ENCODE results near the gene MYCBPAP.
"Not testable (repeated sequence)": the region's sequence is repeated elsewhere in the genome, so short reads cannot be mapped to it uniquely, and the experiment has no call there.

Gene MYCBPAP

DNA sequence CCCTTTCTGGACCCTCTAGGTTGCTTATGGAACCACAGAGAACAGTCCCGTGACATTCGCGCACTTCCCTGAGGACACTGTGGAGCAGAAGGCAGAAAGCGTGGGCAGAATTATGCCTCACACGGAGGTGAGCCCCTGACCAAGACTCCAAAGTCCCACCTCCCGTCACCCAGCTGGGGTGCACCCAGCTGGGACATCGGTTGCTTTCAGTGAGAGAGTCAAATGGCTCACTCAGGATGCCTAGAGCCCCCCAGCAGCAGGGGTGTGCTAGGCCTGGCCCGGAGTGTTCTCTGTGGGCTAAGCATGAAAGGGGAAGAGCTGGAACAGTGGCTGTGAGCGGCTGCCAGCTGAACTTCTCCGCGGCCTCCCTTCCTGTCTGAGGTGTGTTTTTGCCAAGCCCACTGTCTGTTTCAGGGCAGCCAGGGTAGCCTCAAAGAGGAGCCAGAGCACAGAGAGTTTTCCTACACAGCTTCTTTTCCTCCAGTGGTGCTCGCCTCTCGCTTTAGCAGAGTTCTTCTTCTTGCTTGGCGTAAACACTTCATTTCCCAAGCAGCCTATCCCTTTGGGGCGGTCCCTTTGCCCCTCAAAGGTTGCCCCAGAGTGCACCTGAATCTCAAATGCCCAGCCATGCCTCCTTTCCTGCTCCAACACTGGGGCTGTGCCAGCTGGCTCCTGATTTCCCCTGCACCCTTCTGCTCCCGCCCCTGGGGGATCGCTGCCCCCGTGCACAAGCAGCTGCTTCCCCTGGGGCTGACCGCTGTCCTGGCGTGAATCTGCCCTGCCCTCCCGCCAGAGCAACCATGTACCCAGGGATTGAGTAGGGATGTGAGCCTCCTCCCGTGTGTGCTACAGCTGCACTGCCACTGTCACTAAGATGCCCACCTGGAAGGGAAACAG is 37.0 kb upstream of the MYCBPAP start:
- peak; percentile 17 for DNase-seq

DNA sequence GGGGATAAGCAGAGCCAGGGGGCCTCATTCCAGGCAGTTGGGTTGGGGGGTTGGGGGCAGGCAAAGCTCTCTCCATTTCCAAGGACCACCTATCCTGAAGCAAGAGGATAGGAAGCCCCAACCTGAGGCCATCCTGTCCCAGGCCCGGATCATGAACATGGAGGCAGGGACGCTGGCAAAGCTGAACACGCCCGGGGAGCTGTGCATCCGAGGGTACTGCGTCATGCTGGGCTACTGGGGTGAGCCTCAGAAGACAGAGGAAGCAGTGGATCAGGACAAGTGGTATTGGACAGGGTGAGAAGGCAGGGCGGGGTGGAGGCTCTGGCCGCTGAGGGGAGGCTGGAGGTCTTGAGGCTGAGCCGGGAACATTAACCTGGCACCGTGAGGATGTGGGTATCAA is 36.0 kb upstream of the MYCBPAP start:
- DNase-seq, result no peak

DNA sequence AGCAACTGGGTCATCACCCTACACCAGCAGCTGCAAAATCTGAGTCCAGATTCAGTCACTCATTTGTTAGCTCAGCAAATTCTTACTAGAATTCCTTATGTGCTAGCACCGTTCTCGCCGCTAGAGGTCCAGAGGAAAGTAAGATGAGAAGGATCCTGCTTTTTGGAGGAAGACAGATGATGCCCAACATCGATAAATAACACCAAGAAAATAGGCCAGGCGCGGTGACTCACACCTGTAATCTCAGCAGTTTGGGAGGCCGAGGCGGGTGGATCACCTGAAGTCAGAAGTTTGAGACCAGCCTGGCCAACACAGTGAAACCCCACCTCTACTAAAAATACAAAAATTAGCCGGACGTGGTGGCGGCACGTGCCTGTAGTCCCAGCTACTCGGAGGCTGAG is 35.5 kb upstream of the MYCBPAP start:
- not testable (repeated sequence) for DNase-seq

DNA sequence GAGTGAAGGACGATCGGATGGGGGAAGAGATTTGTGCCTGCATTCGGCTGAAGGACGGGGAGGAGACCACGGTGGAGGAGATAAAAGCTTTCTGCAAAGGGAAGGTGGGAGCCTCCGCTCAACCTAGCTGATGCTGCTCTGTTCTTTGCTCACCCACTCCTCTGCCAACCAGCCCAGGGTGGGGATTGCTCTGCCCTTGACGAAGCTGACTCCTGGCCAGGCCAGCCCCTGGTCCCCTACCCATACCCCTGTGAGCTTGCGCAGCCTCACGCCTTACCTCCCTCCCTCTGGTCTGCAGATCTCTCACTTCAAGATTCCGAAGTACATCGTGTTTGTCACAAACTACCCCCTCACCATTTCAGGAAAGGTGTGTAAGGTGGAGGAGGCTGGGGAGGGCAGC is 34.3 kb upstream of the MYCBPAP start:
- DNase-seq, result no peak

DNA sequence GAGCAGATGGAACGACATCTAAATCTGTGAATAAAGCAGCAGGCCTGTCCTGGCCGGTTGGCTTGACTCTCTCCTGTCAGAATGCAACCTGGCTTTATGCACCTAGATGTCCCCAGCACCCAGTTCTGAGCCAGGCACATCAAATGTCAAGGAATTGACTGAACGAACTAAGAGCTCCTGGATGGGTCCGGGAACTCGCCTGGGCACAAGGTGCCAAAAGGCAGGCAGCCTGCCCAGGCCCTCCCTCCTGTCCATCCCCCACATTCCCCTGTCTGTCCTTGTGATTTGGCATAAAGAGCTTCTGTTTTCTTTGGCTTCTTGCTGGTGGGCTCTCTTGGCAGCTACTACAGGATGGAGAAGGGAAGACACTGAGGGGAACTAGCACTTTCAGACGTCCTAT is 33.7 kb upstream of the MYCBPAP start:
- DNase-seq, result no peak

DNA sequence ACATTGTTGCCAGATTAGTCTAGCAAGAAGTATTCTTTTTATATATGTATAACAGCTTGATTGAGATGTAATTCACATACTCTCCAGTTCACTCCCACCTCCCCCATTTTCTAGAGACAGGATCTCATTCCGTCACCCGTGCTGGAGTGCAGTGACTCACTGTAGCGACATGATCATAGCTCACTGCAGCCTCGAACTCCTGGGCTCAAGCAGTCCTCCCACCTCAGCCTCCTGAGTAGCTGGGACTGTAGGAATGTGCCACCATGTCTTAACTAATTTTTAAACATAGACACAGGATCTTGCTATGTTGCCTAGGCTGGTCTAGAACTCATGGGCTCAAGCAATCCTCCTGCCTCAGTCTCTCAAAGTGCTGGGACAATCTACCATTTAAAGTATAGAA is 32.9 kb upstream of the MYCBPAP start:
- DNase-seq, result no peak

DNA sequence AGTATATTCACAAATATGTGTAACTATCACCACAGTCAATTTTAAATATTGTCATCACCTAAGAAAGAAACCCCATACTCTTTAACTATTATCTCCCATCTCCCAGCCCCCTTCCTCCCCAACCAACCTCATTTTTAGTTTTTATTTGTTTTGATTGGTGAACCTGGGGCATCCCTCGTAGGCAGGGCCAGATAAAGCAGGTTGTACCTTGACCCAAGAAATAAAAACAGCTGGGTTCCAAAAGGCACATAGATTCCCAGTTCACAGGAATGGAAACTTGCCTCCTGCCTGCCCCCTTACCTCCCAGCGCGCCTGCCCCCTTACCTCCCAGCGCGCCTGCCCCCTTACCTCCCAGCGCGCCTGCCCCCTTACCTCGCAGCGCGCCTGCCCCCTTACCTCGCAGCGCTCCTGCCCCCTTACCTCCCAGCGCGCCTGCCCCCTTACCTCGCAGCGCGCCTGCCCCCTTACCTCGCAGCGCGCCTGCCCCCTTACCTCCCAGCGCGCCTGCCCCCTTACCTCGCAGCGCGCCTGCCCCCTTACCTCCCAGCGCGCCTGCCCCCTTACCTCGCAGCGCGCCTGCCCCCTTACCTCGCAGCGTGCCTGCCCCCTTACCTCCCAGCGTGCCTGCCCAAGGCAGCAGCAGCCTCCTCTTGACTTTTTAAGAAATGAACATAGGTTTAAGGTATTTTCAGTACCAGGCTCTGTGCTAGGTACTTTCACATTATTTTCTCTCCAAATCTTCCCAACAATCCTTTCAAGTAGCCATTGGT is 32.3 kb upstream of the MYCBPAP start:
- not testable (repeated sequence) for DNase-seq

DNA sequence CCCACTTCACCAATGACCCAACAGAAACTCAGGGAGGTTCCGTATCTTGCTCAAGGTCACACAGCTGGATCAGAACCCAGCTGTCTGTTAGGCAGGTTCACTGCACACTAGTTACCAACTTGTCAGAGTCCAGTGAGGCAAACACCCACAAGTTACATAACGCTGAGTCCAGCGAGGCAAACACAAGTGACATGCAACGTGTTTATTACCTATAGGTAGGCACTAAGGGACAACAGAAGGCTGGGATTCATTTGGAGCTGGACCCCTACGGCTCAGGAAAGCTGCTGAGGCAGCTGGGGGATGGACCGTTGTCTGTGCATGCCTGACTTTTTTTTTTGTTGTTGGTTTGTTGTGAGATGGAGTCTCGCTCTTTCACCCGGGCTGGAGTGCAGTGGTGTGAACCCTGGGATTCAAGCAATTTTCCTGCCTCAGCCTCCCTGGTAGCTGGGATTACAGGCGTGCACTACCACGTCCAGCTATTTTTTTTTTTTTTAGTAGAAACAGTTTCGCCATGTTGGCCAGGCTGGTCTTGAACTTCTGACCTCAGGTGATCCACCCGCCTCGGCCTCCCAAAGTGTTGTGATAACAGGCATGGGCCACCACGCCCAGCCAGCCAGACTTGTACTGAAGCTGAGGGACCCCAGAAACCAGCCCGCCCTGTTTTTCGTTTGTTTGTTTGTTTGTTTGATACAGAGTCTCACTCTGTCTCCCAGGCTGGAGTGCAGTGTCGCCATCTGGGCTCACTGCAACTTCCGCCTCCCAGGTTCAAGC is 31.5 kb upstream of the MYCBPAP start:
- DNase-seq, result no peak

DNA sequence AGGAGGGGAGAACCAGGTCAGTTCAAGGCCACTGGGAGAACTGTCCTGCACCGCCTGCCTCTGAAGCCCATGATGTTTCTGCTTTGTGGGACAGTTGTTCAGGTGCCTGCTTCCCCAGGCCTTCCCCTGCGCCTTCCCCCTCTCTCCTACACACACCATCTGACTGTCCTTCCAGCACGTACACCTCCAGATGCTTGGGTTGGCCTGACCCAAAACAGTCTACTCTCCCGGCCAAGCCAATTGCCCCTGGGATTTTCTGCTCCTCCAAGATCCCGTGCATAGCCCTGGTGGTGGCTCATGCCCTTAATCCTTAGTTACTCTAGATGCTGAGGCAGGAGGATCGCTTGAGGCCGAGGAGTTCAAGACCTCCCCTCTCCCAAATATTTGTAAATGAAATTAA is 30.3 kb upstream of the MYCBPAP start:
- no peak for DNase-seq

DNA sequence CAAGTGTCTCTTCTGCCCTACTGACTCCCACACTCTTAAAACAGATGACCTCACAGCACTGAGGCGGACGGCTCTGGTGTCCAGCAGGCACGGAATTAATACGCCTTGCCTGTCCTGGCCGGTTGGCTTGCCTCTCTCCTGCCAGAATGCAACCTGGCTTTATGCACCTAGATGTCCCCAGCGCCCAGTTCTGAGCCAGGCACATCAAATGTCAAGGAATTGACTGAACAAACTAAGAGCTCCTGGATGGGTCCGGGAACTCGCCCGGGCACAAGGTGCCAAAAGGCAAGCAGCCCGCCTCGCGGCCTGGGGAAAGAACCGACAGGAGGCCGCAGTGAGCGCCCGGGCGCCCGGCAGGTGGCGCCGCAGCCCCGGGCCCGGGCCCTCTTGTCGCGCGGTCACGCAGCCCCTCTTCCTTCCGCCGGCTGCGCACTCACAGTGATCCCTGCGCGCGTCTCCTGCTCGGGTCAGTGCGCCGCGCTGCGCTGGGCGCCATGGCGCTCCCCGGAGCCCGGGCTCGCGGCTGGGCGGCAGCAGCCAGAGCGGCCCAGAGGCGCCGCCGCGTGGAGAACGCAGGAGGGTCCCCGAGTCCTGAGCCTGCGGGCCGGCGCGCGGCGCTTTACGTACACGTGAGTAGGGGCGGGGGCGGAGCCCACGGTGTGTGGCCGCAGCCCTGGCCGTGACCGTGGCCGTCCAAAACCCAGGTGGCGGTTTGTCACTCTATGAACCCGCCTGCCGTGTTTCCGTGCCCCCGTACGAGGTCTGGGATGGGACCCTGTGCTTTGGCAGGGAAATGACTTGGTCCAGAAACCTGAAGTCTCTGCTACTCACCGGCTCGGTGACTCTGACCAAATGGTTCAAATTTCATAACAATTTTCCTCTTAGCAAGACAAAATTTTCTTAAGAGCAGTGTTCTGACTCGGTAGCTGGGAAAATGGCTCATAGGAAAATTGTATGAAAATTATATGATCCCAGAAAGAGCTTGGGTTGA is 29.6 kb upstream of the MYCBPAP start, which contains the start of gene RSAD1:
Gene RSAD1, plus strand, starts transcription at position 470 of the 991 bp plus-strand sequence. Its CDS starts 25 bp downstream, at position 495.
- peak; percentile 84 for DNase-seq

DNA sequence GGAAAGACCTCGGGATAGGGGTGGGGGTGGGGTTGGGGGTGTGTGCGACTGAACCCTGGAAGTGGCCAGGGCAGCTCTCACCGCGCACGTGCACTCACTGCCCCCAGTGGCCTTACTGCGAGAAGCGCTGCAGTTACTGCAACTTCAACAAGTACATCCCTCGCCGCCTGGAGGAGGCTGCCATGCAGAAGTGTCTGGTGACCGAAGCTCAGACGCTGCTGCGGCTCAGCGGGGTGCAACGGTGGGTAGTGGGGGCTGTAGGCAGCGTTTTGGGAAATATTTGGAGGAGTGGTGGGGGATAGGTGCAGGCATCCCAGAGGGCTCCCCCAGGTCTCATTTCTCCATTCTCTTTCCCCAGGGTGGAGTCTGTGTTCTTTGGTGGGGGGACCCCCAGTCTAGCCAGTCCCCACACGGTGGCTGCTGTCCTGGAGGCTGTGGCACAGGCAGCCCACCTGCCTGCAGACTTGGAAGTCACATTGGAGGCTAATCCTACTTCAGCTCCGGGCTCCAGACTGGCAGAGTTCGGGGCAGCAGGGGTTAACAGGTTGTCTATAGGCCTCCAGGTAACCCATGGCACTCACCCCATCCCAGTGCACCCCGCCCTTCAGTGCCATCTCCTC is 28.6 kb upstream of the MYCBPAP start:
- DNase-seq, result peak; percentile 9

DNA sequence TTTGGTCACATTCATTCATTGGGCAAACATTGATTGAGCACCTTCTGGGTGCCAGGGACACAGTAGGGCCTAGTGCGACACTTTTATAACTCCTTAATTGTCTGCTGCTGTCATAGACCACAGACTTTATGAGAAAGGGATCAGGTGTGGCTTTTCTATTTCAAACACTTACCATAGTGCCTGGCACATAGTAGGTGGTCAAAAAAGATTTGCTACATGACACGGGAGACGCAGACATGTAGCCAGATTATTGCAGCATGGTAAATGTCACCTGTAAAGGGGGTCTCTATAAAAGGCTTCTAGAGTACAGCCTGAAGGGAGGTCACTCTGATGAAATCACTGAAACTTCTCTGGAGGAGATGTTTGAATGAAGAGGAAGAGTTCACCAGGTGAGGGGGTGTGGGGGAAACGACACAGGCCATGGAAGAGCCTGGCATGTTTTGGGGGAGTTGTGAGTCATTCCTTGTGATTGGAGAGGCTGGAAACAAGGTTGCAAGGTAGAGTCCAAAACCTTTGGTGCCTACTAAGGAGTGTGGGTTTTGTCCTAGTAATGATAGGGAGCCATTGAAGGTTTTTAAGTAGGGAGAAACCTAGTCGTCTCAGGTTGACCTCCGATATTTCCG is 28.0 kb upstream of the MYCBPAP start:
- no peak for DNase-seq

DNA sequence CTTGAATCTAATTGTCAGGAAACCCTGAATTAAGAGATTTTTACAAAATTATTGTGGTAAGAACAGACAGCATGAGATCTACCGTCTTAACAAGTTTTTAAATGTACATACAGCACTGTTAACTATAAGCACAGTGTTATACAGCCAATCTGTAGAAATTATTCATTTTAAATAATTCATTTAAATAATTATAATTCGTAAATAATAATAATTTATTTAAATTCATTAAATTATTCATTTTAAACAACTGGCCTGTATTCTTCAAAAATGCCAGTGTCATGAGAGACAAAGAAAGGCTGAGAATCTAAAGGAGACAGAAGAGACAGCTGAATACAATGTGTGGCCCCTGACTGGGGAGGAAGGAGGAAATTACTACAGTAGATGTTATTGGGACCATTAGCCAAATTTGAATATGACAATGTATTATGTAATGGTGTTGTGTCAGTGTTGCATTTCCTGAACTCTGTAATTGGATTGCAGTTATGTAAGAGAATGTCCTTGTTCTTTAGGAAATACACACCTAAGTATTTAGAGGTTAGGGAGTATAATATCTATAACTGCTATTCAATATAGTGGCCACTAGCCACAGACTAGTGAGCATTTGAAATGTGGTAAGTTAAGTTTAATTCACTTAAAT is 27.3 kb upstream of the MYCBPAP start:
- no peak for DNase-seq

DNA sequence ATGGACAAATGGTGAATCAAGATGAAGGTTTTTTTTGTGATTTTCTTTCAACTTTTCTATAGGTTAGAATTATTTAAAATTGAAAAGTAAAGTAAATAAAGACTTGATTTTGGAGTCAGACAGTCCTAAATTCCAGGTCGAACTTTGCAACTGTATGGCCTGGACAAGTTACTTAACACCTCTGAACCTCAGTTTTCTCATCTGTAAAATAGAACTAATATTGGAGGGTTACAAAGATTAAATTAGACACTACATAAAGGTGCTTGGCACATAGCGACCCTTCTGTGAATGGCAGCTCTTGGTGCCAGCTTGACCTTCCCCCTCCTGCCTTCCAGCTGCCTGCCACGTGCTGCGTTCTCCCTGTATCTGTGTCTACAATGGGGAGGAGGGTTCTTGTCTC is 26.6 kb upstream of the MYCBPAP start:
- DNase-seq, result no peak

DNA sequence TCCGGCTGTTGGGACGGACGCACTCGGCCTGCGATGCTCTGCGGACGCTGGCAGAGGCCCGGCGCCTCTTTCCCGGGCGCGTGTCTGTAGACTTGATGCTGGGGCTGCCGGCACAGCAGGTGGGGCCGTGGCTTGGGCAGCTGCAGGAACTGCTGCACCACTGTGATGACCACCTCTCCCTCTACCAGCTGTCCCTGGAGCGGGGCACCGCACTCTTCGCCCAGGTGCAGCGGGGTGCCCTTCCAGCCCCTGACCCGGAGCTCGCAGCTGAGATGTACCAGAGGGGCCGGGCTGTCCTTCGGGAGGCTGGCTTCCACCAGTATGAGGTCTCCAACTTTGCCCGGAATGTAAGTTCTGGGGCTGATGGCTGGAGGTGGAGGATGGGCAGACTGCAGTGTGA is 26.1 kb upstream of the MYCBPAP start:
- no peak for DNase-seq

DNA sequence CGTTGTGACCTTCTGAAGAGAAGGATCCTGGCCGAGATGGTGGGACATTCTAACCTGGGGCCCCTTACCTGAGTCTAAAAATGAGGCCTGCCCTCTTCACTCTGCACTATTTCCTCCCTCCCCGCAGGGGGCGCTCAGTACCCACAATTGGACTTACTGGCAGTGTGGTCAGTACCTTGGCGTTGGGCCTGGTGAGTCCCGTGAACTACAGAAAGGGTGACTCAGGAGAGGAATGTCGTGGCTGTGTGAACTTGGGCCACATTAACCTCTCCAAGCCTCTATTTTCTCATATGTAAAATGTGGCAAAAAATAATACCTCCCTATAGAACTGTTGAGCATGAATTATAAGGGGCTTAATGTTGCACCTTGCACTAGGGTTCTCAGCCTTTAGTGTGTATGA is 25.7 kb upstream of the MYCBPAP start:
- peak; percentile 93 for DNase-seq

DNA sequence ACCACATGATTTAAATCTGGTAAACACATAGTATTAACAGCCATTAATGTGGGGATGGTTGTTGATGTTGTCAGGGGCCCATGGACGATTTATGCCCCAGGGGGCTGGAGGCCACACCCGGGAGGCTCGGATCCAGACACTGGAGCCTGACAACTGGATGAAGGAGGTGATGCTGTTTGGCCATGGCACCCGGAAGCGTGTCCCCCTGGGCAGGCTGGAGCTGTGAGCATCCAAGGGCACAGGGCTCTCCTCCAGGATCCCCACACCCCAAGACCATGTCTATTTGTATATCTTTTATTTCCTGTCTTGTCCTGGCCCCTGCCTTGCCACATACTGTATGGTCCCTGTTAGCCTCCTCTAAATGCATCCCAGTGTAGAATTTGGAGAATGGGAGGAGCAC is 25.0 kb upstream of the MYCBPAP start:
- no peak for DNase-seq

DNA sequence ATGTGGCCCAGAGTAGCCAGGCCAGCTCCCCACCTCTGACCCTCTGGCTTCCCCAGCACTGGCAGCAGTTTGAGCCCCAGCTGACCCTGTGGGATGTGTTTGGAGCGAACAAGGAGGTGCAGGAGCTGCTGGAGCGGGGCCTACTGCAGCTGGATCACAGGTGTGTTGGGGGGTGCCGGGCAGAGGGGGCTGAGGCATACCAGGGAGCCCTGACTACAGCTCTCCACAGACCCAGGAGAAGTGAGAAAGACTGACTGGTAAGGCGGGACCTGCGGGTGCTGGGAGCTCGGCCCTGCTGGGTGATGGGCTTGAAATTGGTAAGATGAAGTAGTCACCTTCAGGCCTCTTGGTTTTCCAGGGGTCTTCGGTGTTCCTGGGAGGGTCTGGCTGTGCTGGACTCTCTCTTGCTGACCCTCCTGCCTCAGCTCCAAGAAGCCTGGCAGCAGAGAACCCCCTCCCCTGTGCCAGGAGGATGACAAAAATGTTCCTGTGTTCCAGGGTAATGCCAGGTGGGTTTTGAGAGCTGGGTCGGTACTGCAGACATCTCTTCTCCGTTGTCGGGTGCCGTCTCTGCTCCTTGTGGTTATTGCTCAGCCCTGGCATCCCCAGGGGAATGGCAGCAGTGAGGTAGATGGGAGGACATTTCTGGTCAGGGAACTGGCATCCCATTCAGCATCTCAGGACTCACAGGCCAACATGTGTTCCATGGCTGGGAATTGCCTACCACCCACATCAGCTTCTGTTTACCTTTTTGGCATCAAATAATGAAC is 23.7 kb upstream of the MYCBPAP start:
- no peak for DNase-seq

DNA sequence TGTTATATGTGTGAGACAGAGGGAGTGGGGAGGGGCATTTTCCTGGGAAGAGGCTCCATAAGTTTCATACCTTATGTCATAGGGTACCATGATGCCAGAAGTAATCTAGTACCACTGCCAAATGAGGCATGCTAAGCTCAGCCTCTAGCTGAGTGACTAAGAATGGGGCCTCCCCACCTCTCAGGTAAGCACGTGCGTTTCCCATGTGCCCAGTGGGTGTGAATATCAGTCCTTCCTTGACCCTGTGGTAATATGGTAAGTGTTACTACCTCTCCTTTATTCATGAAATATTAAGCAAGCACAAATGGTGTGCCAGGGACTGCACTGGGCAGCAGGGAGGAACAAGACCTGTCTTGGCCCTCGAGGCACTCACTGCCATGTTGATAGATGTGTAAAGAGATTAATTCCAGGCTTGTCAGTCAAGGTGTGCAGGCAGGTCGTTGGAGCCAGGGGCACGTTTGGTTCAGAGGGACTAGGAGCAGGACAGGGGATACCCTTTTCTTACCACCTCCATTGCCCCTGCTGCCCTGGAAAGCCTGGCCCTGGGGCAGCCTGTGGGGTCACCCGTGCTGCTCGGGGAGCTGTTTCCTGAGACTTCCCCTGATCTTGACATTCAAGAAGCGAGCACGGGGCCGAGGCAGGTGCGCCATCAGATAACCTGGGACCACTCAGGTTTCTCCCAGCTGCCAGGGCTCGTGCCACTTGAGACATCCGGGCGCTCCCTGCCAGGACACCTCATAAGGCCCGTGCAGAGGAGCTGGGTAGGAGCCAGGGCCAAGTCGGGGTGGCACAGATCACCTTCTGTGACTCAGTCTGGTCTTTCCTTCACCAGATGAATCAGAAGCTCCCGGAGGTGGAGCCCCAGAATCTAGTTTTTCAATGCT is 20.8 kb upstream of the MYCBPAP start:
- no peak for DNase-seq

All from midbrain (tissue), 1 donor.